K562 (cell line): ENCODE data around the gene FOXL2NB. TPM values are rescaled to one million over a fixed set of nuclear protein-coding genes. Genes with fewer than 3 reads are reported as not detected.

Experiments used
- ATAC-seq: fragments of 200-7000 bp; cut with Tn5 transposase; 3 replicates; pipeline ENCODE4 v1.9.1; 2020; ENCODE audit warnings: moderate library complexity
- BruUV-seq: library from RNA; stranded (reverse); fragments of 400-500 nt; replicated peaks from 2 replicates; lab custom pipeline; 2021; lab: Mats Ljungman, UMichigan
- CTCF ChIA-PET: fragments of 300-600 bp; formaldehyde crosslinking; extraction: SDS; loops from one replicate; lab custom pipeline; 2021; ENCODE audit warnings: low intra/inter-chr PET ratio; lab: Yijun Ruan, JAX
- POLR2A ChIA-PET: fragments of 300-600, 350-650 bp; sonication (Branson Sonifier 250); formaldehyde crosslinking; extraction: SDS; loops from one replicate; lab custom pipeline; 2021; ENCODE audit warnings: antibody characterized with exemption, inconsistent platforms; lab: Yijun Ruan, JAX
- DNase-seq, 4 experiments: peaks; one replicate each; pipeline versions ENCODE4 v3.0.0 to v3.0.0-alpha.2; 2011 to 2018; ENCODE audit warnings: low spot score in 3 of 4, mixed read lengths in 3 of 4; ENCODE audit errors: extremely low read depth in 1 of 4
- FAIRE-seq: peaks from 2 replicates; lab custom pipeline; 2011; peaks lifted over from hg19 to GRCh38; lab: Jason Lieb, UNC
- H2AFZ ChIP-seq: 2 replicates; pipeline ENCODE4 v1.6.0; 2011; ENCODE audit warnings: low read depth, low read length, control low read depth, inconsistent platforms
- H3K27ac ChIP-seq: fragments of 200-600 bp; 3 replicates; pipeline ENCODE4 v1.8.0; 2011; ENCODE audit warnings: low read depth, mild to moderate bottlenecking, control low read depth, inconsistent platforms, low read length, moderate library complexity, mixed read lengths; ENCODE audit errors: extremely low read depth
- H3K27me3 ChIP-seq, 2 experiments: fragments of 300-600 bp in 1 of 2; 2 replicates in 1 of 2; 3 replicates in 1 of 2; pipeline versions ENCODE4 v1.6.0 to v1.8.0; 2011; ENCODE audit warnings: inconsistent platforms in 2 of 2, low read length in 2 of 2, mild to moderate bottlenecking in 1 of 2, mixed read lengths in 1 of 2, moderate library complexity in 1 of 2; ENCODE audit not compliant: control insufficient read depth in 2 of 2, insufficient read depth in 2 of 2
- H3K36me3 ChIP-seq: fragments of 300-600 bp; 3 replicates; pipeline ENCODE4 v1.8.0; 2011; ENCODE audit warnings: mild to moderate bottlenecking, low read length, inconsistent platforms; ENCODE audit not compliant: control insufficient read depth, insufficient read depth
- H3K4me1 ChIP-seq, 2 experiments: fragments of 200-600 bp in 1 of 2; replicated peaks in 1 of 2; 2 replicates in 1 of 2; 3 replicates in 1 of 2; pipeline versions ENCODE4 v1.5.1 to v1.8.0; 2011; ENCODE audit warnings: inconsistent platforms in 2 of 2, low read length in 2 of 2, mild to moderate bottlenecking in 1 of 2, mixed read lengths in 1 of 2, moderate library complexity in 1 of 2; ENCODE audit not compliant: control insufficient read depth in 2 of 2, insufficient read depth in 2 of 2
- H3K4me2 ChIP-seq: 2 replicates; pipeline ENCODE4 v1.6.1; 2011; ENCODE audit warnings: low read length, control low read depth, inconsistent platforms, mixed read lengths; ENCODE audit not compliant: insufficient read depth
- H3K4me3 ChIP-seq: fragments of 200-600 bp; sonication (generic), shearing (Covaris generic); 2 replicates; pipeline ENCODE4 v1.5.1; 2016; ENCODE audit warnings: control low read depth, inconsistent platforms
- H3K79me2 ChIP-seq: fragments of 200-600 bp; 3 replicates; pipeline ENCODE4 v1.8.0; 2011; ENCODE audit warnings: low read length, inconsistent platforms; ENCODE audit not compliant: control insufficient read depth, insufficient read depth
- H3K9ac ChIP-seq, 2 experiments: 2 replicates each; pipeline versions ENCODE4 v1.6.0 to v1.6.1; 2011; ENCODE audit warnings: low read depth in 2 of 2, low read length in 2 of 2, control low read depth in 1 of 2, inconsistent platforms in 1 of 2, mild to moderate bottlenecking in 1 of 2, mixed read lengths in 1 of 2; ENCODE audit not compliant: insufficient read depth in 1 of 2
- H3K9me1 ChIP-seq: one replicate; pipeline ENCODE4 v1.6.0; 2011; ENCODE audit warnings: inconsistent platforms, mild to moderate bottlenecking, low read length, moderate library complexity; ENCODE audit not compliant: control insufficient read depth, insufficient read depth
- H3K9me3 ChIP-seq: replicated peaks from 2 replicates; pipeline ENCODE4 v1.5.1; 2011; ENCODE audit warnings: low read depth, low read length, inconsistent platforms; ENCODE audit not compliant: control insufficient read depth, insufficient read depth
- H4K20me1 ChIP-seq: replicated peaks from 2 replicates; pipeline ENCODE4 v1.6.1; 2011; ENCODE audit warnings: low read length, inconsistent platforms, mixed read lengths; ENCODE audit not compliant: control insufficient read depth, insufficient read depth
- C11orf30 ChIP-seq: fragments of 450-650 bp; IDR thresholded peaks from 2 replicates; pipeline ENCODE4 v1.6.1; 2016; ENCODE audit warnings: low read depth, mild to moderate bottlenecking
- CBX3 ChIP-seq, 2 experiments: IDR thresholded peaks; 1 replicate in 1 of 2; 2 replicates in 1 of 2; pipeline ENCODE4 v1.6.1; 2012; ENCODE audit warnings: inconsistent platforms in 2 of 2, low read length in 2 of 2, borderline replicate concordance in 1 of 2, control low read depth in 1 of 2
- HSF4 ChIP-seq: fragments of 250-450 bp; sonication (Bioruptor Pico); IDR thresholded peaks from 2 replicates; pipeline ENCODE4 v2.1.2; 2022; ENCODE audit warnings: mild to moderate bottlenecking, moderate library complexity, borderline replicate concordance
- MAFG ChIP-seq: fragments of 450-650 bp; conservative IDR thresholded peaks from 2 replicates; pipeline ENCODE4 v1.6.1; 2016; ENCODE audit warnings: missing genetic modification characterization, missing compliant biosample characterization
- SETDB1 ChIP-seq: IDR thresholded peaks from one replicate; pipeline ENCODE4 v1.6.1; 2012; ENCODE audit warnings: low read length, control low read depth, inconsistent platforms
- TRIM24 ChIP-seq, 2 experiments: fragments of 450-650 bp; IDR thresholded peaks; 2 replicates each; pipeline ENCODE4 v1.6.1; 2016
- TRIM28 ChIP-seq: fragments of 450-650 bp; IDR thresholded peaks from 2 replicates; pipeline ENCODE4 v1.6.1; 2017
- ZNF280A ChIP-seq: fragments of 450-650 bp; IDR thresholded peaks from 2 replicates; pipeline ENCODE4 v1.6.1; 2018; ENCODE audit warnings: mild to moderate bottlenecking, low read depth; ENCODE audit not compliant: partially characterized antibody
- ZNF316 ChIP-seq: fragments of 450-650 bp; IDR thresholded peaks from 2 replicates; pipeline ENCODE4 v1.6.1; 2016
- in situ Hi-C: fragments of 300-500 bp; cut with MboI; formaldehyde crosslinking; loops from 4 replicates; pipeline ENCODE4 v1.15.0; 2018; ENCODE audit warnings: inconsistent platforms, mixed read lengths
- intact Hi-C: fragments of 100-400 bp; cut with micrococcal nuclease; formaldehyde crosslinking; loops from 2 replicates; pipeline ENCODE4 v1.14.2; 2022
- polyA plus RNA-seq, 8 experiments: library from polyadenylated mRNA; depleted of rRNA in 4 of 8; stranded (reverse) in 5 of 8; unstranded in 3 of 8; fragments of >200 nt; fragmentation: Nextera tagmentation in 2 of 8; fragmentation: Illumina TruSeq in 1 of 8; extraction: Ambion mirVana in 2 of 8; extraction: Trizol in 1 of 8; gene quantifications; 2 replicates each; pipeline versions ENCODE4 v1.2.1 to v1.2.3, GENCODE V29; 2011 to 2014; ENCODE audit warnings: inconsistent platforms in 1 of 8, missing spikeins in 1 of 8
- total RNA-seq, 7 experiments: library from RNA; depleted of rRNA in 6 of 7; stranded (reverse); fragments of >200 nt in 6 of 7; fragmentation: Illumina TruSeq in 2 of 7; extraction: Trizol in 2 of 7; gene quantifications; 2 replicates each; pipeline versions ENCODE4 v1.2.1 to v1.2.3, GENCODE V29; 2011 to 2021; ENCODE audit warnings: low replicate concordance in 1 of 7

Gene FOXL2NB
- total and polyA plus RNA-seq, 9 of the 15 experiments (the other 6 are each of a cell fraction or from before 2014, with no cell fraction given): 0.71 to 17.4 (median 9.0) TPM

- Histone ChIP-seq H3K27me3 (no peaks in the 10 kb centered on the region), H4K20me1 (no peaks in the 10 kb centered on the region), H3K9me3 (peaks cover 3% of the 10 kb centered on the region; the same call in 1 of the 2 replicates), H3K36me3 (no peaks in the 10 kb centered on the region), H3K79me2 (no peaks in the 10 kb centered on the region), H3K9me1 (no peaks in the 10 kb centered on the region), H2AFZ (no peak overlapping the region), H3K4me3 (no peak overlapping the region), H3K4me2 (no peak overlapping the region), H3K27ac (no peak overlapping the region), H3K9ac (no peak overlapping the region), H3K4me1 (peaks cover 0 to 9% of the 10 kb centered on the region in 2 experiments; a peak in 2 of 5 replicates)
- peak; percentile 54 for TF ChIP-seq ZNF316
- peak; percentile 77 for TF ChIP-seq ZNF280A
- TF ChIP-seq MAFG (tag): no peak
- TF ChIP-seq C11orf30: peak; percentile 22; the same call in 1 of the 2 replicates
- TF ChIP-seq TRIM28: peak; percentile 58; the same call in 1 of the 2 replicates
- TF ChIP-seq SETDB1: no peak
- no peak for TF ChIP-seq HSF4
- peak in 1 of 2 experiments; percentile 29; a peak in 1 of 4 replicates for TF ChIP-seq TRIM24 (IDR thresholded peaks at IDR 0.05)
- 0 out of 3 replicates have a peak, but pooled peaks of 1 of the 2 experiments have one; percentile 29 for TF ChIP-seq CBX3 (IDR thresholded peaks at IDR 0.05; ENCODE audit: borderline replicate concordance in 1 of 2, low read length in 2 of 2)
- intact Hi-C loops (no loop called here), in situ Hi-C loops (no loop called here)
- DNase-seq (no peak), FAIRE-seq (no peak), ATAC-seq (no peak)
- ChIA-PET CTCF (no interaction called here), POLR2A (interaction anchor here (0.6 to 1.7 kb wide), 2 partner anchors 12 to 13 kb away, joined by 3 to 4 read pairs; no protein-coding TSS in a partner anchor)
- no TSS peak for BruUV-seq
Observed at GRCh38 chr3:138964923-138965322, 17.9 kb downstream of the FOXL2NB start.
